Measurements from ENCODE around the gene IQGAP2. TPM values are rescaled to one million over a fixed set of nuclear protein-coding genes. Genes with fewer than 3 reads are reported as not detected.

Gene IQGAP2
- total RNA-seq, 1 experiment from 2014 or later: not detected

DNA sequence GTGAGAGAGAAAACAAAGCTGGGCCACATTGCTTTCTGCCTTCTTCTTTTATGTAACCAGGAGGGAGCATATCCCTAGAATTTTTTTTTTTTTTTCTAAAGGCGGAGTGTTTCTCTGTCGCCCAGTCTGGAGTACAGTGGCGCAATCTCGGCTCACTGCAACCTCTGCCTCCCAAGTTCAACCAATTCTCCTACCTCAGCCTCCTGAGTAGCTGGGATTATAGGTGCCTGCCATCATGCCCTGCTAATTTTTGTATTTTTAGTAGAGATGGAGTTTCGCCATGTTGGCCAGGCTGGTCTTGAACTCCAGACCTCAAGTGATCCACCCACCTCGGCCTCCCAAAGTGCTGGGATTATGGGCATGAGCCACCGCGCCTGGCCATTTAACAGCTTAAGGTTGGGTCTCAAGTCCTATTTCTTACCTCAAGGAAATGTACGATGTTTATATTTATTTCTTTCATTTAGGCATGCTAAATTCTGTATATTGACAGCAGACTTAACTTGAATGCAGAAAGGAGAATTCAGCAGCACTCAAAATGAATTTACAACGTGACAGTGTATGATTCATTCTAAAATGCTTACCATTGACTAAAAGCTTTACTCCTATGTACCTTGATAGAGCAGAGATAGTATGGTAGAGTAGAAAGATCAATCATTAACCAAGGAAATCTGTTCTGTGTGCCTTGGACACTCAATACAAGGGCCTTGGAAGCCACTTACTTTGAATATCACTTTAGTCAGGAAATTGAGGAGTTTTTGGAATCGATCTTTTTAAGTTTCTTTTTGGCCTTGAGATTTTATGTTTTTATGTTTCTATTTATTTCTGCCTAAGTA is 119.2 kb downstream of the IQGAP2 start:
- peaks cover 17% of the 10 kb centered on the region; the same call in 1 of the 2 replicates for H3K27me3 ChIP-seq (ENCODE audit: insufficient read depth, low read depth)
- no peaks in the 10 kb centered on the region for H3K4me1 ChIP-seq (replicated peaks; ENCODE audit: insufficient read depth)
- H3K27ac ChIP-seq: no peak overlapping the region
- no peak overlapping the region for H2AFZ ChIP-seq
- no peaks in the 10 kb centered on the region for H4K20me1 ChIP-seq (ENCODE audit: insufficient read depth)
- BruUV-seq (replicated peaks): no TSS peak
- CTCF ChIA-PET: no interaction called here
- no peak for TF ChIP-seq EZH2 (IDR thresholded peaks at IDR 0.05; ENCODE audit: low read depth)
- TF ChIP-seq, protein P1, sequence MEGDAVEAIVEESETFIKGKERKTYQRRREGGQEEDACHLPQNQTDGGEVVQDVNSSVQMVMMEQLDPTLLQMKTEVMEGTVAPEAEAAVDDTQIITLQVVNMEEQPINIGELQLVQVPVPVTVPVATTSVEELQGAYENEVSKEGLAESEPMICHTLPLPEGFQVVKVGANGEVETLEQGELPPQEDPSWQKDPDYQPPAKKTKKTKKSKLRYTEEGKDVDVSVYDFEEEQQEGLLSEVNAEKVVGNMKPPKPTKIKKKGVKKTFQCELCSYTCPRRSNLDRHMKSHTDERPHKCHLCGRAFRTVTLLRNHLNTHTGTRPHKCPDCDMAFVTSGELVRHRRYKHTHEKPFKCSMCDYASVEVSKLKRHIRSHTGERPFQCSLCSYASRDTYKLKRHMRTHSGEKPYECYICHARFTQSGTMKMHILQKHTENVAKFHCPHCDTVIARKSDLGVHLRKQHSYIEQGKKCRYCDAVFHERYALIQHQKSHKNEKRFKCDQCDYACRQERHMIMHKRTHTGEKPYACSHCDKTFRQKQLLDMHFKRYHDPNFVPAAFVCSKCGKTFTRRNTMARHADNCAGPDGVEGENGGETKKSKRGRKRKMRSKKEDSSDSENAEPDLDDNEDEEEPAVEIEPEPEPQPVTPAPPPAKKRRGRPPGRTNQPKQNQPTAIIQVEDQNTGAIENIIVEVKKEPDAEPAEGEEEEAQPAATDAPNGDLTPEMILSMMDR (conservative IDR thresholded peaks at IDR 0.05): no peak
- H3K36me3 ChIP-seq (ENCODE audit: low read depth): no peaks in the 10 kb centered on the region
- H3K9me2 ChIP-seq (ENCODE audit: insufficient read depth): no peaks in the 10 kb centered on the region
- POLR2A ChIA-PET (ENCODE audit: unreplicated experiment): interaction anchor here (0.6 kb wide), 1 partner anchor 9 kb away, joined by 6 read pairs; no protein-coding TSS in a partner anchor
- H3K4me2 ChIP-seq: no peak overlapping the region
- intact Hi-C loops (cut with micrococcal nuclease; ENCODE audit: unreplicated experiment): no loop called here
- no peaks in the 10 kb centered on the region for H3F3A ChIP-seq (ENCODE audit: insufficient read depth, low read depth)
- no peak for DNase-seq
- H3K4me3 ChIP-seq: no peak overlapping the region
- 0 out of 2 replicates have a peak, but pooled peaks cover 3% of the 10 kb centered on the region for H3K9me3 ChIP-seq (ENCODE audit: insufficient read depth, low read depth)
- no peaks in the 10 kb centered on the region for H3K79me2 ChIP-seq (ENCODE audit: low read depth)

DNA sequence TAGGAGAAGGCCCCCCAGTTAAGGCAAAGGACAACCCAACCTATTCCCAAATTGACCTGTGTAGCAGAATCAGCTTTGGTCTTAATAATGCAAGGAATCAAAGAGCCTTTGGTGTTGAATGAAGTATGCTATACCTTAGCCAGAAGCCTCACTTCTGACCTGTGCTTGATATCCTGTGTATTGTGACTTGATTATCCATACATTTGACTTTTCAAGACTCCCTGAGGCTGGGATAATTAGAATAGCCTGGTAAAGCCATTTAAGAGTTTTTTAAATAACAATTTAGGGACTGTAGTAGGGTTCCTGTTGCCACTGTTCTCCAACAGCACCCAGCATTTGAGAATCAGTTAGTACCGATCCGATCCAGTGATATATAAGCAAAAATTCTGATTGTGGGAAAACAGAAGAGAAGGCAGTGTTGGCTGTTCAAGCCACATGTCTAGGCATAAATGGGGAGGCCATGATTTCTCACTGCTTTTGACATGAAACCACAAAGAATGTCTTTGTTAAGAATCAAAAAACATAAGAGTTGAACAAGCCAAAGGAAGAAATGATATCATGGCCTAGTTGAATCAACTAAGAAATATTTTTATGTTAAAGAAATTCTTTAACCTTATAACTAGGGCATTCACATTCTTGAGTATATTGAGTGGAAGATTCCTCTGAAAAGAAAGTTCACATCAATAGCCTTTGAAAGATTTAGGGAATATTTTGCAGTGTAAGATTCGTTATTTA is 121.2 kb downstream of the IQGAP2 start:
- no peak for DNase-seq

DNA sequence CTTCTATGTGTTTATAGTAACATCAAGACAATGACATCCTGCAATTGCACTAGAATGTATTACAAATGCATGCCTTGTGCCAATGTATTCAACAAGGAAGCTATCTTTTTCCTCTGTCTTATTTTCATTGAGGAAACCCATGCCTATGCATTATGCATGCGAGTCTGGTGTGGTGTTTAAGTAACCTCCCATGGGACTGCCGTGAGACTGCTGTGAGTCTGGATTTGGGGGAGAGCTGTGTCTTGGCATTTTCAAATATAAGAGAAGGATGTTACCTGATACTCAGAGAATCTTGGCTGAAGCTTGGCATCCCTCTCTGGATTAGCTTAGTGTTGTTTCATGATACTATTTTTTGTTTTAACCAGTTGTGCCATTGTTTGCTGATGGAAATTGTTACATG is 121.8 kb downstream of the IQGAP2 start:
- H3K4me1 ChIP-seq (replicated peaks; ENCODE audit: insufficient read depth): no peaks in the 10 kb centered on the region
- intact Hi-C loops (cut with micrococcal nuclease; ENCODE audit: unreplicated experiment): no loop called here
- CTCF ChIA-PET: no interaction called here
- no TSS peak for BruUV-seq (replicated peaks)
- no peak overlapping the region for H3K4me2 ChIP-seq
- H3K4me3 ChIP-seq: no peak overlapping the region
- H3F3A ChIP-seq (ENCODE audit: insufficient read depth, low read depth): no peaks in the 10 kb centered on the region
- H4K20me1 ChIP-seq (ENCODE audit: insufficient read depth): no peaks in the 10 kb centered on the region
- H2AFZ ChIP-seq: no peak overlapping the region
- POLR2A ChIA-PET (ENCODE audit: unreplicated experiment): no interaction called here
- DNase-seq: no peak
- H3K79me2 ChIP-seq (ENCODE audit: low read depth): no peaks in the 10 kb centered on the region
- no peaks in the 10 kb centered on the region for H3K9me2 ChIP-seq (ENCODE audit: insufficient read depth)
- peaks cover 7% of the 10 kb centered on the region; the same call in 1 of the 2 replicates for H3K27me3 ChIP-seq (ENCODE audit: insufficient read depth, low read depth)
- H3K9me3 ChIP-seq (ENCODE audit: insufficient read depth, low read depth): 0 out of 2 replicates have a peak, but pooled peaks cover 3% of the 10 kb centered on the region
- H3K27ac ChIP-seq: no peak overlapping the region
- H3K36me3 ChIP-seq (ENCODE audit: low read depth): no peaks in the 10 kb centered on the region
- no peak for TF ChIP-seq EZH2 (IDR thresholded peaks at IDR 0.05; ENCODE audit: low read depth)
- TF ChIP-seq, protein P1 (conservative IDR thresholded peaks at IDR 0.05): no peak

More for the DNA sequence above, 121.2 kb downstream of the IQGAP2 start:
- no TSS peak for BruUV-seq (replicated peaks)
- no peak for TF ChIP-seq EZH2 (IDR thresholded peaks at IDR 0.05; ENCODE audit: low read depth)
- TF ChIP-seq, protein P1 (conservative IDR thresholded peaks at IDR 0.05): no peak
- H3K27ac ChIP-seq: no peak overlapping the region
- H3K4me1 ChIP-seq (replicated peaks; ENCODE audit: insufficient read depth): no peaks in the 10 kb centered on the region
- no peak overlapping the region for H3K4me2 ChIP-seq
- no peaks in the 10 kb centered on the region for H3K79me2 ChIP-seq (ENCODE audit: low read depth)
- intact Hi-C loops (cut with micrococcal nuclease; ENCODE audit: unreplicated experiment): no loop called here
- no peaks in the 10 kb centered on the region for H3F3A ChIP-seq (ENCODE audit: insufficient read depth, low read depth)
- ChIA-PET CTCF (no interaction called here), POLR2A (ENCODE audit: unreplicated experiment) (no interaction called here)
- H4K20me1 ChIP-seq (ENCODE audit: insufficient read depth): no peaks in the 10 kb centered on the region
- H3K9me2 ChIP-seq (ENCODE audit: insufficient read depth): no peaks in the 10 kb centered on the region
- H3K27me3 ChIP-seq (ENCODE audit: insufficient read depth, low read depth): peaks cover 13% of the 10 kb centered on the region; the same call in 1 of the 2 replicates
- 0 out of 2 replicates have a peak, but pooled peaks cover 3% of the 10 kb centered on the region for H3K9me3 ChIP-seq (ENCODE audit: insufficient read depth, low read depth)
- no peaks in the 10 kb centered on the region for H3K36me3 ChIP-seq (ENCODE audit: low read depth)
- no peak overlapping the region for H3K4me3 ChIP-seq
- no peak overlapping the region for H2AFZ ChIP-seq
